Adrenal gland (tissue), 5 donors: ENCODE results near the gene CALB2.

ENCODE experiments used
- CTCF ChIP-seq, 6 experiments: fragments of 450-650 bp in 4 of 6; fragments of 200-600 bp in 2 of 6; sonication (generic) in 1 of 6; IDR thresholded peaks; 1 replicate in 5 of 6; 2 replicates in 1 of 6; pipeline versions ENCODE4 v1.5.1 to v1.8.0; 2016 to 2021; ENCODE audit warnings: antibody characterized with exemption in 6 of 6, mild to moderate bottlenecking in 2 of 6, moderate library complexity in 1 of 6
- POLR2A ChIP-seq, 2 donors: fragments of 450-650 bp; IDR thresholded peaks; one replicate each; pipeline ENCODE4 v1.6.1; 2017; ENCODE audit warnings: antibody characterized with exemption in 2 of 2, mild to moderate bottlenecking in 2 of 2, moderate library complexity in 1 of 2
- donor health status: DM: no; HTN: no; CAD: no.

- no peak for TF ChIP-seq CTCF (IDR thresholded peaks at IDR 0.05)
- TF ChIP-seq POLR2A (IDR thresholded peaks at IDR 0.05) = no peak
These were observed 43.5 kb downstream of the CALB2 start for GRCh38 chr16:71402007-71402406.
